Fibroblast of pulmonary artery (primary cell): ENCODE results near the gene HPCA.
A peak's percentile ranks its signal among the peaks of the same experiment; 100 is the strongest.

ENCODE experiments used
- DNase-seq: peaks from one replicate; pipeline ENCODE4 v3.0.0-alpha.2; 2010; ENCODE audit warnings: low read depth
- H3K4me3 ChIP-seq: replicated peaks from 2 replicates; pipeline ENCODE4 v1.5.1; 2011; ENCODE audit warnings: low read depth, mild to moderate bottlenecking, control low read depth, low read length, moderate library complexity
- TF ChIP-seq, protein P1 (sequence below): IDR thresholded peaks from 2 replicates; pipeline ENCODE4 v1.5.1; 2011; ENCODE audit warnings: mild to moderate bottlenecking, control low read depth, low read length, inconsistent platforms; ENCODE audit errors: missing control alignments

The HPCA gene

DNA sequence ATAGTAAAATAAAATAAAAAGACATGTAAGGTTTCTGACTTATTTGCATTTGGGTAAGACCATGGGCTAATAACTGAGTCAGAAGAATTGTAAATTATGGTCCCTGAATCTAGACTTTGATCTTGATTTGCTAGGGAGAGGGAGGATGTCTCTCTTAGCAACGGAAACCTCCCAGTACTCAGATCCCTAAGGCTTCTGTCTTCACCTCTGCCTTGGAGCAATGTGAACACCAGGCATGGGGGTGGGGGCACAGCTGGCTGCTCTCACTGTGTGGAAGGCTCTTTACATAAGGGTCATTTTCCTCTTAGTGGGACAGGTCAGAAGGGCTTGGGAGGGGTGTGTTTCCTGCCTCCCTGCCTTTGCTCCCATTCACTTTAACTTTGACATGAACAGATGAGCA lies 31.9 kb downstream of the HPCA start:
- no peak for DNase-seq
- TF ChIP-seq, protein P1, sequence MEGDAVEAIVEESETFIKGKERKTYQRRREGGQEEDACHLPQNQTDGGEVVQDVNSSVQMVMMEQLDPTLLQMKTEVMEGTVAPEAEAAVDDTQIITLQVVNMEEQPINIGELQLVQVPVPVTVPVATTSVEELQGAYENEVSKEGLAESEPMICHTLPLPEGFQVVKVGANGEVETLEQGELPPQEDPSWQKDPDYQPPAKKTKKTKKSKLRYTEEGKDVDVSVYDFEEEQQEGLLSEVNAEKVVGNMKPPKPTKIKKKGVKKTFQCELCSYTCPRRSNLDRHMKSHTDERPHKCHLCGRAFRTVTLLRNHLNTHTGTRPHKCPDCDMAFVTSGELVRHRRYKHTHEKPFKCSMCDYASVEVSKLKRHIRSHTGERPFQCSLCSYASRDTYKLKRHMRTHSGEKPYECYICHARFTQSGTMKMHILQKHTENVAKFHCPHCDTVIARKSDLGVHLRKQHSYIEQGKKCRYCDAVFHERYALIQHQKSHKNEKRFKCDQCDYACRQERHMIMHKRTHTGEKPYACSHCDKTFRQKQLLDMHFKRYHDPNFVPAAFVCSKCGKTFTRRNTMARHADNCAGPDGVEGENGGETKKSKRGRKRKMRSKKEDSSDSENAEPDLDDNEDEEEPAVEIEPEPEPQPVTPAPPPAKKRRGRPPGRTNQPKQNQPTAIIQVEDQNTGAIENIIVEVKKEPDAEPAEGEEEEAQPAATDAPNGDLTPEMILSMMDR, result no peak
- no peak overlapping the region for H3K4me3 ChIP-seq

DNA sequence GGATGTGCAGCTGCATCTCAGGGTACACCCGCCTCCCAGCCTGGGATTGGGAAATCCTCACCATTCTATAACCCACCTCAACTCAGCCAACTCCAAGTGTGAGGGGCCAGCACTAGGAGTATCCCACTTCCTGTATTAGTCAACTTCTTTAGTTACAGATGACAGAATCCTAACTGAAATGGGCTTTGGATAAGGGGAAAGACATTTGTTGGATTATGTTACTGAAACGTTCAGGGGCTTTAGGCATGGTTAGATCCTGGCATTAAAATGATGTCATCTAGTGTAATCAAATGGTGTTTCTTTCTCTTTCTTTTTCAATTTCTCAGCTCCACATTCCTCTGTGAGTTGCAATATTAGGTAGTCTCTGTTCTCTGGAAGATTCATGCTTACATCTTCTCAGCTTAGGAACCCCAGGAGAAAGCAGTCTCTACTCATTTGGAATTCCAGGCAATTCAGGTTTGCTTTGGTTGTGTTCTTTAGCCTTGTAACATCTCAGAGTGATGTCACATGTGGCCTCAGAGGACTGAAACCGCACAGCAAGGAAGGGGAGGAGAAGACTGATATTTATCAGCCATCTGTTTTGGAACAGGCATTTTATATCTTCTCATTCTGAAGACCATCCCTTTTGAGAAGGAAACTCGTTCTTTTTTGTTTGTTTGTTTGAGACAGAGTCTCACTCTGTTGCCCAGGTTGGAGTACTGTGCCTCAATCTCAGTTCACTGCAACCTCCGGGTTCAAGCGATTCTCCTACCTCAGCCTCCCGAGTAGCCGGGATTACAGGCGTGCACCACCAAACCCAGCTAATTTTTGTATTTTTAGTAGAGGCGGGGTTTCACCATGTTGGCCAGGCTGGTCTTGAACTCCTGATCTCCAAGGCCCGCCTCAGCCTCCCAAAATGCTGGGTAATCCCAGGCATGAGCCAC lies 33.8 kb downstream of the HPCA start:
- TF ChIP-seq, protein P1, result no peak
- peak; percentile 71 for DNase-seq
- H3K4me3 ChIP-seq, result no peak overlapping the region

DNA sequence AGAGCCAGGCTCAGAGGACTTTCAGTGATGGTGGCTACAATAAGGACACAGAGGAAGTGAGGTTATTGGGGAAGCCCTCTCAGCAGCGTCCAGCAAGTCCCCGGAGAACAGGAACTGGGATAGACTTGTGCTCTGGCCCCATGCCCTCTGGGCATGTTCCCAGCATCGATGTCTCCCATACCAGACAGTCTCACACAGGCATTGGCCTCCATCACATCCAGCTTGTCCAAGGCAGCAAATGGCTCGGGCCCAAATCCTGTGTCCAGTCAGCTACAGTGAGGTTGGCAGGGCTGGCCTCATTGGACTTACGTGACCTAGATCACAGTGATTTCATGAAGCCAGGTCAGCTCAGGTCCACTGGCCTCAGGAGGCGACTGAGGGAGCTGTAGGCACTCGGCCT lies 34.5 kb downstream of the HPCA start:
- TF ChIP-seq, protein P1, result no peak
- no peak overlapping the region for H3K4me3 ChIP-seq
- no peak for DNase-seq

DNA sequence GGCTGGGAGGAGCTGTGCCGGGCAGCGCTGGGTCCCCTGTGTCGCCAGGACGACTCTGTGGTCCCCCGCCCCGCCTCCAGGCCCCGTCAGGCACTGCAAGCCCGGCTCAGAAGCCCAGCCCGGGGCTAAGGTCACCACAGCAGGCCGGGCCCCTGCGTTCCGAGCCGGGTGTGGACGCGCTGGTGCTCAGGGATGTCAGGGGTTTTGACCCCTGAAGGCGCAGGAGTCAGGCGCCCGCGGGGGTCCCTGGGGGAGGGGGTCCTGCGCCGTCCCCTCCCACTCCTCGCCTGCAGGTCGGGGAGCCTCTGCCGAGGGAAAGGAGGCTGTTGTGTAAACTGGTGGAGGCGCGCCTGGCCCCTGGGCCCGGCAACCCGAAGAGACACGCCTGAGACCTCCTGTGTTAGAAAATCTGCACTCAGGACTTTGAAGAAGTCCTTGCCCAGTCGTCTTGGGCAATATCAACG lies 38.6 kb downstream of the HPCA start:
- TF ChIP-seq, protein P1, result no peak
- no peak overlapping the region for H3K4me3 ChIP-seq
- no peak for DNase-seq

DNA sequence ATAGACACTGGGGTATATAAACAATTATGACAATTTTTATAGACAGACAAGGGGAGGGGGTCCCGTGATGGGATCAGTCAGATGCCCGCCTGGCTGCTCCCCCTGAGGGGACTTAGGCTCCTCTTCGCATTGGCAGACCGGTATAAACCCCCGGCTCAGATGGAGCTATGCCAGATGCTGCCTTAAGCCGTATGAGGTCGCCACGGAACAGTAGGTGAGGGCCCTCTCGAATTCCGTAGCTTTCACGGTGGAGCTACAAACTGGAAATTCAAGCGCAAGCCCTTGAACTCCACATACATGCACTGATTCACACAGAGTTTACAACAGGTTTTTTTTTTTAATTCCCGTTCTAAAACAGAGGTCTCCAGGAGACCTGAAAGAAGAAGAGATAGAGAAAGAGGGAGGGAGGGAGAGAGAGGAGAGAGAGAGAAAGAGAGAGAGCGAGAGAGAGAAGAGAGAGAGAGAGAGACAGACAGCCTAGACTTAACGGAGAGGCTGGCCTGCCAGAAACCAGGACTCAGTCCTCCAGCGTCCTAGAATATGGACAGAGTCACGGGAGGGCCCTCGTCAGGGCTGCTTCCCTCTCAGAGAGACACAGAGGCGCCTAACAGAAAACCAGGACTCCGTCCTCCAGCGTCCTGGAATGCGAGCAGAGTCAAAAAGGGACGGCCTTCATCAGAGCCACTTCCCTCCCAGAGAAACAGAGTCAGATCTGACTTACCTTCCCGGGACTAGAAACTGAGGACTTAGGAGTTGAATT lies 39.3 kb downstream of the HPCA start:
- DNase-seq, result peak; percentile 23
- TF ChIP-seq, protein P1, result no peak
- no peak overlapping the region for H3K4me3 ChIP-seq

DNA sequence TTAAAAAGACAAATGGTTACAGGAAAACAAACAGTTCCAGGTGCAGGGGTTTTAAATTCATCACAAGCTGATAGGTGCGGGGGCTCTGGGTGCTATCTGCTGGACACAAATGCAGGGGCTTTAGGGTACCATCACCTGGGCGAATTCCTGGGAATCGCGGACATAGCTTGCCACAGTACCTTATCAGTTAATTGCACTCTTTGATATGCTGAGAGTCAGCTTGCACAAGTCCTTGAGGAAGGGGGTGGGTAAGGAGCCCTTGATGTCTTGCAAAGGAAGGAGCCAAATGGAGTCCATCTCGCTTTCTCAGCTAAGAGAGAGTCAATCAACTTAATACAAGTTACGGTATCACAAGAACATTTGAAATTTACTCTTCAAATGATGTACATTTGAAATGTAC lies 40.3 kb downstream of the HPCA start:
- TF ChIP-seq, protein P1, result no peak
- no peak overlapping the region for H3K4me3 ChIP-seq
- no peak for DNase-seq
